H1 (cell line): ENCODE measurements around the gene ZNF300. TPM values are rescaled to one million over a fixed set of nuclear protein-coding genes. Genes with fewer than 3 reads are reported as not detected.

Experiments
- EGR1 ChIP-seq: IDR thresholded peaks from 2 replicates; pipeline ENCODE4 v1.6.1; 2011; ENCODE audit warnings: low read depth, low read length, borderline replicate concordance
- RXRA ChIP-seq: IDR thresholded peaks from 2 replicates; pipeline ENCODE4 v1.6.1; 2011; ENCODE audit warnings: low read depth, mild to moderate bottlenecking, low read length, moderate library complexity; ENCODE audit not compliant: insufficient read depth
- polyA plus RNA-seq, 7 experiments: library from polyadenylated mRNA; depleted of rRNA in 3 of 7; stranded (reverse) in 5 of 7; unstranded in 2 of 7; fragments of >200 nt in 5 of 7; fragments of 200-250 nt in 2 of 7; gene quantifications; 1 replicate in 5 of 7; 2 replicates in 1 of 7; 4 replicates in 1 of 7; pipeline versions ENCODE4 v1.2.1 to v1.2.3, GENCODE V29; 2011 to 2013; ENCODE audit warnings: missing spikeins in 2 of 7, mixed read lengths in 2 of 7
- total RNA-seq: library from RNA; stranded (reverse); fragmentation: NEBNext Ultra II Directional; extraction: Animal tissue kit (Norgen Biotek cat#: 25700); gene quantifications from 2 replicates; pipeline ENCODE4 v1.2.1, GENCODE V29; 2021

The ZNF300 gene
- total and polyA plus RNA-seq, 2 of the 8 experiments (the other 6 are each of a cell fraction or from before 2014, with no cell fraction given), result 6.7 to 15.8 TPM

DNA sequence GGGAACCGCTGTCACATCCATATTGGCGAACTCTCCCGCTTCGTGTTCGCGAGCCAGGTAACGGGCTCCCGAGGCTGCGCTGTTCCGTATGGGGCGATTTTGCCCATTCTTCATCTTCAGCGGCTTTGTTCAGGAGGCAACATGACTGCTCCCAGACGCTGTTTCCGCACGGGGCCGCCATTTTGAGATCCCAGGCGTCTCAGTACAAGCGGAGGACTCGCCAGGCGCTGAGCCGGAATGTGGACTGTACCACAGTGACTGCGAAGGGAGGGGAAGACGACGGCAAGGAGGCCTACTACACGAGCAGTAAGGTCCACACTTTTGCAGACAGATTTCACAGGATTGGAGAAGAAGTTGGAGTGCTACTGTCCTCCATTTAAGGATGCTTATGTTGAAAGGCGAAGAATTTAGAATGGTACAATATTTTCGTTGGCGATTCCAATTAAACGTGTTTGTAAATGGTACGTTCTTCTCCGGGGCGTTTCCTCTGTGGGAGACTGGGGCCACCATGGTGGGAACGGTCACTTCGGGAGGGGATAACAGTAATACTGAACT is 41.6 kb upstream of the ZNF300 start (continued):
- TF ChIP-seq RXRA (no peak), EGR1 (no peak)
